H7 (cell line): ENCODE measurements around the gene VKORC1. TPM values are rescaled to one million over a fixed set of nuclear protein-coding genes. Genes with fewer than 3 reads are reported as not detected.

Source experiments
- DNase-seq: peaks from one replicate; pipeline ENCODE4 v3.0.0; 2012
- H3K27me3 ChIP-seq: 2 replicates; pipeline ENCODE4 v1.6.0; 2011; ENCODE audit warnings: mild to moderate bottlenecking, low read length; ENCODE audit not compliant: control insufficient read depth, insufficient read depth
- H3K36me3 ChIP-seq: replicated peaks from 2 replicates; pipeline ENCODE4 v1.5.1; 2011; ENCODE audit warnings: low read length; ENCODE audit not compliant: control insufficient read depth, insufficient read depth
- H3K4me3 ChIP-seq: 2 replicates; pipeline ENCODE4 v1.5.1; 2011; ENCODE audit warnings: low read depth, mild to moderate bottlenecking, control low read depth, low read length, moderate library complexity; ENCODE audit not compliant: insufficient read depth
- total RNA-seq: library from RNA; depleted of rRNA; stranded (reverse); fragments of >200 nt; shearing (Covaris generic); gene quantifications from 2 replicates; pipeline ENCODE4 v1.2.3, GENCODE V29; 2014

The VKORC1 gene
- total RNA-seq, 1 experiment from 2014 or later = 135 TPM

DNA sequence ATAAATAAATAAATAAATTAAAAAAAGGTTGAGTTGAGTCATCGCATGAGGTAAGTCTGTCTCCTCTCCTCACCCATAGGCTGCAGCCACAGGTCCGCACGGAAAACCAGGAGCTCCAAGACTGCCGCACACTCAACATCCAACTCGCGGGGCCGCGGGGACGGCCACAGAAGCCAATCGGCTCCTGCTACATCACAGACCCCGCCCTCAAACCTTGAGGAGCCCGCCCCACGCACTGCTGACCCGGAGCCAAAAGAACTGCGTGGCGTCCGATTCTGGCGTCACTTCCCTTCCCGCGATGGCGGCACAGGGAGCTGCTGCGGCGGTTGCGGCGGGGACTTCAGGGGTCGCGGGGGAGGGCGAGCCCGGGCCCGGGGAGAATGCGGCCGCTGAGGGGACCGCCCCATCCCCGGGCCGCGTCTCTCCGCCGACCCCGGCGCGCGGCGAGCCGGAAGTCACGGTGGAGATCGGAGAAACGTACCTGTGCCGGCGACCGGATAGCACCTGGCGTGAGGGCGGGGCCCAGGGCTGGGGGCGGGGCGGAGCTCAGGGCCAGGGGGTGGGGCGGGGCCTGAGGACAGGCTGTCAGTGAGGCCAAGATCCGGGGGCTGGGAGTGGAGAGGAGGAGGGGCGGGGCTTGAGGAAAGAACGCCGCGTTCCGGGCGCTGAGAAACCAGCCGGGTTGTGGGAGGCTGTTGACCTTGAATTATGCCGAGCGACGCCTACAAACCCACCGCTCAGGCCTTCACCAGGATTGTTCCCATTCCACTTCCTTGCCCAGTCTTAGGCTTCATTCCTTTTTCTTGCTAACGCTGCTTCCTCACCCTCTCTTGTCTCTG lies 23.0 kb upstream of the VKORC1 start, which contains the start of gene KAT8:
TSS of gene KAT8 (plus strand) at position 281 of the 839 bp plus-strand sequence. CDS start at position 299, 18 bp downstream.
- DNase-seq = peak; percentile 100
- peaks cover 20% of the 10 kb centered on the region for H3K36me3 ChIP-seq
- H3K27me3 ChIP-seq = no peaks in the 10 kb centered on the region
- peak within 1 kb of the TSS; percentile 57 for H3K4me3 ChIP-seq

GRCh38 chr16:31114468-31114867 lies 19.9 kb upstream of the VKORC1 start:
- DNase-seq = peak; percentile 7
- Histone ChIP-seq H3K4me3 (no peak overlapping the region), H3K27me3 (no peaks in the 10 kb centered on the region), H3K36me3 (peaks cover 14% of the 10 kb centered on the region)

- DNase-seq = peak; percentile 19
- Histone ChIP-seq H3K27me3 (no peaks in the 10 kb centered on the region; the same call in 1 of the 2 replicates), H3K4me3 (no peak overlapping the region), H3K36me3 (peaks cover 12% of the 10 kb centered on the region)
These were observed 18.8 kb upstream of the VKORC1 start for GRCh38 chr16:31113121-31114120.

DNA sequence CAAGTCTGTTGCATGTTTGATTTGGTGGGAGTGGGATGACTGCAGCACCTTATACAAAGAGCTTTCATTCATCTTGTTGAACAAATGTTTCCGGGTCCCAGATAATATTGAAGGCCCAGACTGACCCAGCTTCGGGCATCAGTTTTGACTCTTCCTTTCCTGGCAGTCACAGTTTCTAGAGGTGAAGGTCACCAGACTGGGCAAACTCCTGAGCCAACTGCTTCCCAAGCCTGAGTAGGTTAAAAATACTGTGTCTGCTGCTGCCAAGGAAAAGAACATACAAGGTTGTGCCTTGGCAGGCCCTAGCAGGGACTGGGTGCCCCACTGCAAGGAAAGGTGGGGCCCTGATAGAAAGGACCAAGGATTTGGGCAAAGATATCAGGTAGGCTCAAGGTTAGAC lies 18.1 kb upstream of the VKORC1 start:
- peaks cover 12% of the 10 kb centered on the region for H3K36me3 ChIP-seq
- no peak for DNase-seq
- H3K27me3 ChIP-seq = no peaks in the 10 kb centered on the region; the same call in 1 of the 2 replicates
- no peak overlapping the region for H3K4me3 ChIP-seq

GRCh38 chr16:31111881-31112466 lies 17.4 kb upstream of the VKORC1 start:
- DNase-seq = peak; percentile 33
- Histone ChIP-seq H3K27me3 (no peaks in the 10 kb centered on the region; the same call in 1 of the 2 replicates), H3K36me3 (peaks cover 12% of the 10 kb centered on the region), H3K4me3 (no peak overlapping the region)

GRCh38 chr16:31110106-31111034 lies 15.8 kb upstream of the VKORC1 start:
- no peaks in the 10 kb centered on the region; the same call in 1 of the 2 replicates for H3K27me3 ChIP-seq
- peak; percentile 16 for DNase-seq
- H3K4me3 ChIP-seq = no peak overlapping the region
- peaks cover 12% of the 10 kb centered on the region for H3K36me3 ChIP-seq

DNA sequence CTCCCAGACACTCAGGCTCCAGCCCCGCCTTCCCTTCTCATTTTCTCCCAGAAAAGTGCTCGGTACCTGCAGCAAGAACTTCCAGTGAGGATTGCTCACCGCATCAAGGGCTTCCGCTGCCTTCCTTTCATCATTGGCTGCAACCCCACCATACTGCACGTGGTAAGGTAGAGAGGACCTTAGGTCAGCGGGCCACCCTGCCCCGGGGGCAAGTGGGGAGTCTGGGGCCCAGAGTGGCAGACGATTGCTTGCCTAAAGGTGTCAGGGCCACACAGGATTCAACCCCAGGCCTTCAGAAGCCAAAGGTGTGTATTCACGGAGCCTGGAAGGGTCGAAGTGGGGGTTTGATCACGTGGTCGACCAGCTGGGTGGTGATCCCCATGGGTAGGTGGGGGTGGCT lies 15.0 kb upstream of the VKORC1 start:
- Histone ChIP-seq H3K4me3 (no peak overlapping the region), H3K27me3 (no peaks in the 10 kb centered on the region; the same call in 1 of the 2 replicates), H3K36me3 (peaks cover 12% of the 10 kb centered on the region)
- DNase-seq = no peak

DNA sequence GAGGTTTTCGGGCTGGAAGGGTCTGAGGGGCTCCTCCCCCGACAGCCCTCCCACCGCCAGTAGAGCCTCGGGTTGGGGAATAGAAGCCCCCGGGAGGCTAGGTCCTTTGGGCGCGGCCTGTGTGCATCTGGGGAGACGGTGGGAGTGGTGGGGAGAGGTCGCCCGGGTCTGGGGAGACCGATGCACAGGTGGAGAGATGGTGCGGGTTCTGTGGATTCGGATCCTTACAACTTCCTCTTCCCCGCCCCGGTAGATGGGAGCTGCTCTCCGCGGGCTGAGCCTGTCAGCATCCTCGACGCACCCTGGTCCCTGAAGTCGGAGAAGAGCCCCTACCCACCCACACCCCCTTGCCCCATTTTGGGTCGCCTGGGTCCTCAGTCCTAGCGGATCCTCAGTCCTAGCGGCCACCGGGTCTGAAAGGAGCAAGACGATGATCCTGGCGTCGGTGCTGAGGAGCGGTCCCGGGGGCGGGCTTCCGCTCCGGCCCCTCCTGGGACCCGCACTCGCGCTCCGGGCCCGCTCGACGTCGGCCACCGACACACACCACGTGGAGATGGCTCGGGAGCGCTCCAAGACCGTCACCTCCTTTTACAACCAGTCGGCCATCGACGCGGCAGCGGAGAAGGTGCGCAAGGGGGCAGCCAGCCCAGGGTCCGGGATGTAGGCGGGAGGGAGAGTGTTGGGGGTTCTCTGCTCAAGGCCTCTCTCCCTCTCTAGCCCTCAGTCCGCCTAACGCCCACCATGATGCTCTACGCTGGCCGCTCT lies 14.4 kb upstream of the VKORC1 start:
- no peak for DNase-seq

GRCh38 chr16:31108035-31108793 lies 13.6 kb upstream of the VKORC1 start, which contains the start of gene BCKDK:
Gene BCKDK (plus strand): TSS chr16:31108386. CDS start chr16:31109224, 838 bp downstream.
- no peaks in the 10 kb centered on the region; the same call in 1 of the 2 replicates for H3K27me3 ChIP-seq
- peak; percentile 94 for DNase-seq

More for the DNA sequence above, 14.4 kb upstream of the VKORC1 start:
- peaks cover 12% of the 10 kb centered on the region for H3K36me3 ChIP-seq
- peak overlapping the region; percentile 90 for H3K4me3 ChIP-seq
- no peaks in the 10 kb centered on the region; the same call in 1 of the 2 replicates for H3K27me3 ChIP-seq

GRCh38 chr16:31107465-31107867 lies 12.9 kb upstream of the VKORC1 start:
- Histone ChIP-seq H3K4me3 (no peak overlapping the region), H3K27me3 (no peaks in the 10 kb centered on the region; the same call in 1 of the 2 replicates), H3K36me3 (peaks cover 12% of the 10 kb centered on the region)
- peak; percentile 29 for DNase-seq

More at GRCh38 chr16:31108035-31108793, 13.6 kb upstream of the VKORC1 start, which contains the start of gene BCKDK:
- Histone ChIP-seq H3K36me3 (peaks cover 12% of the 10 kb centered on the region), H3K4me3 (peak within 1 kb of the TSS; percentile 90)

DNA sequence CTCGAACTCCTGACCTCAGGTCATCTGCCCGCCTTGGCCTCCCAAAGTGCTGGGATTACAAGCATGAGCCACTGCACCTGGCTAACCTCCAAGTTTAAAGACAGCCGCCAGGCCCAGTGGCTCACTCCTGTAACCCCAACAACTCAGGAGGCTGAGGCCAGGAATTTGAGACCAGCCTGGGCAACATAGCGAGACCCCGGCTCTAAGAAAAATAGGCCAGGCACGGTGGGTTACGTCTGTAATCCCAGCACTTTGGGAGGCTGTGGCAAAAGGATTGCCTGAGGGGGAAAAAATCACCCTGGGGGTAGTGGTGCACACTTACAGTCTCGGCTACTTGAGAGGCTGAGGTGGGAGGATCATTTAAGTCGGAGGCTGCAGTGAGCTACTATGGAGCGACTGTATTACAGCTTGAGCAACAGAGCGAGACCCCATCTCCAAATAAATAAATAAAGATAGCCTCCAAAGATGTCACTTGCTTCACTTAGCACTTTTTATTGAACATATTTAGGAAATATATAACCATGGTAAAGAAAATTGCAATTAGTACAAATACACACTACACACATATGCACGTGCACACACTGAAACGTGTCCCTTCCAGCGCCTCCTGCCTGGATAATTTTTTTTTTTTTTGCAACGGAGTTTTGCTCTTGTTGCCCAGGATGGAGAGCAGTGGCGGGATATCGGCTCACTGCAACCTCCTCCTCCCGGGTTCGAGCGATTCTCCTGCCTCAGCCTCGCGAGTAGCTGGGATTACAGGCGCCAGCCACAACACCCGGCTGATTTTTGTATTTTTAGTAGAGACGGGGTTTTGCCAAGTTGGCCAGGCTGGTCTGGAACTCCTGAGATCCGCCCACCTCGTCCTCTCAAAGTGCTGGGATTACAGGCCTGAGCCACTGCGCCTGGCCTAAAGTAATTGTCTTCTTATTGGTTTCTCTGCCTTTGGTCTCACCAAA lies 12.2 kb upstream of the VKORC1 start:
- Histone ChIP-seq H3K4me3 (no peak overlapping the region), H3K27me3 (no peaks in the 10 kb centered on the region; the same call in 1 of the 2 replicates), H3K36me3 (peaks cover 10% of the 10 kb centered on the region)
- DNase-seq = no peak
